GM18498 (cell line): ENCODE results near the gene LAMC1.
A peak's percentile ranks its signal among the peaks of the same experiment; 100 is the strongest.

Source experiments
- ATAC-seq: cut with Tn5 transposase; IDR thresholded peaks from one replicate; pipeline ENCODE4 v1.9.1; 2021; ENCODE audit warnings: mild to moderate bottlenecking, moderate library complexity; ENCODE audit not compliant: unreplicated experiment

Gene LAMC1

DNA sequence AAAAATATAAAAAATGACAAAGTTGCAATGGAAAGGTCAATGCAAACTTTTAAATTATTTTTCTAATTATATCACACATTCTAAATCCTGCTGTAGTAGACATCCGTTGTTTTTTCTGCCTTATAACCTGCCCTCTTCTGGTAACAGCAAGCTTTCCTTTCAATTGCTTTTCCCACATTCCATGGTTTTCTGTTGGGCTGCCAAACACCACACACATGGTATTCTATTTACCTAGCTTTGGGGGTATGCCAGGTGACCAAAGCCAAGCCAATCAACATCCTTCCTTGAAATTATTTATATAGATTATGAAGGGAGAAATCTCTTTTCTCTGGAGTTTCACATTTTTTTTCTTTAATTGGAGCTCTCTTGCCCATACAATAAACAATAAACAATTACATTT is 3.4 kb upstream of the LAMC1 start:
- no peak for ATAC-seq

DNA sequence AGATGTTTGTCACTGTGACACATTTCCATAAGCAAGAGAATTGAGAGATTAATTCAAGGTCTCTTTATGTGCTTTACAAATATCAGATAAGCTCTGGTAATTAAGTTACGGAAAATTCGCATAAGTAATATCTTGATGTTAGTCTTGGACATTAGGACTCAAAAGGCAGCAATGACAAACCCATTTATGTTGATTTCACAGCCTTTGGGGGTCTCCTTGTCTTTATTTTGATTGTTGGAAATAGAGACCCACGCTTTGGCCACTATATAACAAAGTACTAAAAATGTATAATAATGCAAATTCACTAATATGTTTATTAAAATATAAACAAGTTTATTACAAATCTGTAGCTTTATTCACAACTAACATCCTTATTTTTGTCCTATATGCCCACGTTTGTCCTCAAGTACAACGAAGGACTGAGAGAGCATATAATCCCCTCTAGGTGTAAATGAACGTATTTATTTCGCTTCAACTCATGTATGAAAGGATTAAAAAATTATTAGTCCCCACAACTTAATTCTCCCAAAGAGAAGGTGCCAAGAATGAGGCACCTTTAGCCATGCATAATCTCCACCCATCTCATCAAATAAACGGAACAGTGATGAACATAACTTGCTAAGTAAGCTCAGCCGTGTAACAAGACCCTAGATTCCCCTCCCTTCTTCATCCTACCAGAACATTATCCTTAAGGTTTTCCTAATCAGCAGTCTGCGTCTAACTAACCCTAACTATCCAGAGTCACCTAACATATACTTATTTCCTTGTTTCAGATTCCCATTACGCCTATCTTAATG is 1.6 kb upstream of the LAMC1 start:
- no peak for ATAC-seq

DNA sequence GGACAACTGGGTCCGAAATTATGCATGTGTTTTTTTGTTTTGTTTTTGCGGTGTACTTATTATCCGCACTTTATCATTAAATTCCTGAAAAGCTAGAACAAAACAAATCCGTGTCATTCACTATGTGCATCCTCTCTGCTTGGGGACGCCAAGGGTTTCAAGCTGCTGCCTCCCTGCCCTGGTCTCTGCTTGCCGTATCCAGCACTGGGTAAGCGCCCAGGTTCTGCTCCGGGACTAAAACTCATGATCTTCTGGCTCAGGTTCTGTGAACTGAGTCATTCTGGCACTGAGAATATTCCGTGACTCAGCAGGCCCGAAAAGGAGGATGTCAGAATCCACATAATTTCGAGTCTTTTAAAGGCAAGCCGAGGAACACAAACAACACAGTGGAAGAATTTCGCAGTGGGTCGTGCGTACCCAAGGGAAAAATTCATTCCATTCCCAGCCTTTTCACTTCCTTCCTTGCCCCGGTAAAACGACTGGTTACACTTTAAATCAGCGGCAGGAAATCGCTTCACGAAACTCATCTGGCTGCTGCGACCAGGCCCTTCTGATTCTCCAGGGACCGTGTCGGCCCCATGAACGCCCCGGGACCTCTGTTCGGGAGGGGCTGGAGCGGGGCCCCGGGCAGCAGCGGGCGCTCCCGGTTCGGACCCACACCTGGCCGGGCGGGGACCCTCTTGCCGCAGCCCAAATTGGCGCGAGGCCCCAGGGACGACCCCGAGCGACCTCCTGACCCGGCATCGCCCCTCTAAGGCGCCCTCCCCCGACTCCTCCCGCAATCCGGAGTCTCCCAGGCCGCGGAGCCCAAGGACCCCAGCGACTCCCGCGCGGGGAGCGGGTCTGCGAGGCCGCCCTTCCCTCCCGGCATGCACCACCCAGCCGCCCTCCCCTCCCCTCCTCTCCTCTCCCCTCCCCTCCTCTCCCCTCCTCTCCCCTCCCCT is 746 bp upstream of the LAMC1 start:
- ATAC-seq: peak; percentile 24

DNA sequence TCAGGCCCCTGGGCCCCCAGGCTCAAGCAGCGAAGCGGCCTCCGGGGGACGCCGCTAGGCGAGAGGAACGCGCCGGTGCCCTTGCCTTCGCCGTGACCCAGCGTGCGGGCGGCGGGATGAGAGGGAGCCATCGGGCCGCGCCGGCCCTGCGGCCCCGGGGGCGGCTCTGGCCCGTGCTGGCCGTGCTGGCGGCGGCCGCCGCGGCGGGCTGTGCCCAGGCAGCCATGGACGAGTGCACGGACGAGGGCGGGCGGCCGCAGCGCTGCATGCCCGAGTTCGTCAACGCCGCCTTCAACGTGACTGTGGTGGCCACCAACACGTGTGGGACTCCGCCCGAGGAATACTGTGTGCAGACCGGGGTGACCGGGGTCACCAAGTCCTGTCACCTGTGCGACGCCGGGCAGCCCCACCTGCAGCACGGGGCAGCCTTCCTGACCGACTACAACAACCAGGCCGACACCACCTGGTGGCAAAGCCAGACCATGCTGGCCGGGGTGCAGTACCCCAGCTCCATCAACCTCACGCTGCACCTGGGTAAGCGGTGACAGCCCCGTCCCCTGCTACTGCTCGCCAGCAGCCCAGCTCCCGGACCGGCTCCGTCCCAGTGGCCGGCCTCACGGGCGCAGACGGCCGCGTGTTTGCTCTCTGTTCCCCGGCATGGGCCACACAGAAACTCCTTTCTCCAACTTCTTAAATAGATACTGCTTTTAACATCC is 539 bp downstream of the LAMC1 start:
- peak; percentile 75 for ATAC-seq

DNA sequence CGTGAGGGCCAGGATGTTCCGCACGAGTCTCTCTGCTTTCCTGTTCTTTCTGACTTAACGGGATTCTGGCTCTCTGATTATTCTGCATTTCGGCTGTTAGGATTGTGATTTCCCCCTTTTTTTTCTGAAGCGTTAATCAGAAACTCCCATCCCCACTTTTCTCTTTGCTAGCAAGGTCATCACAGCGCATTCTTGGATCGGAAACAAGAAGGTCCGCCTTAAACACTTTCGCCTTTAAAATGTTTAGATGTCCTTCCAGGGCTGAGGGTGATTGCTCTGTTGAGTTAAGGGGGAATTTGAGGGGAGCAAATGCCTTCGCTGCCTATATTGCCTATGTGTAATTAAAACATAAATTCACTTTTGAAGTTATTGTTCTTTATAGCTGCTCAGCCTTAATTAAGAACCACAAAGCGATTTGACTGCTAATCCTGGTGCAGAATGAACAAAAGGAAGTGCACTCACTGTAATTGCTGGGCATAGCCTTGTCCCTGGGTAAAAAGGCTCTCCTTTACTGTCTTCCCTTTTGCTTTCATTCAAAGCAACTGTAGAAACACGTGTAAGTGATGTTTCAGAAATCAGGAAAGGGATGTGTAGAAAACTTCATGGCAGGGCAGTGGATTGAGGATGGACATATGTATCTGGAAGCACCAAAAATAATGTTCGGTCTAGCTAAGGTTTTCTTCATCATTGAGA is 1.2 kb downstream of the LAMC1 start:
- no peak for ATAC-seq

DNA sequence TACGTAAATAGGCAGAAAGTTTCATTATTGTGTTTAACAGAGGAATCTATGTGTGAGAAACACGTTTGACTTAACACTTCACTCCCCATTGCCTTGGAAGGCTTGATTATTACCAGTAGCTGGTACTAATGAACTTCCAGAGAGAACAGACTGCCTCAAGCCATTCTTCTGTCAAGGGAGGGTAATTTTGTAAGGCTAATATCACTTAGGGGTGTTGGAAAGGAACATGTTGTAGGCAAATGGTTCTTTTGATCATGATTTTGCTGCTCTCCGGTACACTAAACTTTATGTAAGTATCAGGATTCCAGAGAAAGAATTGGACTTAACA is 1.8 kb downstream of the LAMC1 start:
- ATAC-seq: no peak

DNA sequence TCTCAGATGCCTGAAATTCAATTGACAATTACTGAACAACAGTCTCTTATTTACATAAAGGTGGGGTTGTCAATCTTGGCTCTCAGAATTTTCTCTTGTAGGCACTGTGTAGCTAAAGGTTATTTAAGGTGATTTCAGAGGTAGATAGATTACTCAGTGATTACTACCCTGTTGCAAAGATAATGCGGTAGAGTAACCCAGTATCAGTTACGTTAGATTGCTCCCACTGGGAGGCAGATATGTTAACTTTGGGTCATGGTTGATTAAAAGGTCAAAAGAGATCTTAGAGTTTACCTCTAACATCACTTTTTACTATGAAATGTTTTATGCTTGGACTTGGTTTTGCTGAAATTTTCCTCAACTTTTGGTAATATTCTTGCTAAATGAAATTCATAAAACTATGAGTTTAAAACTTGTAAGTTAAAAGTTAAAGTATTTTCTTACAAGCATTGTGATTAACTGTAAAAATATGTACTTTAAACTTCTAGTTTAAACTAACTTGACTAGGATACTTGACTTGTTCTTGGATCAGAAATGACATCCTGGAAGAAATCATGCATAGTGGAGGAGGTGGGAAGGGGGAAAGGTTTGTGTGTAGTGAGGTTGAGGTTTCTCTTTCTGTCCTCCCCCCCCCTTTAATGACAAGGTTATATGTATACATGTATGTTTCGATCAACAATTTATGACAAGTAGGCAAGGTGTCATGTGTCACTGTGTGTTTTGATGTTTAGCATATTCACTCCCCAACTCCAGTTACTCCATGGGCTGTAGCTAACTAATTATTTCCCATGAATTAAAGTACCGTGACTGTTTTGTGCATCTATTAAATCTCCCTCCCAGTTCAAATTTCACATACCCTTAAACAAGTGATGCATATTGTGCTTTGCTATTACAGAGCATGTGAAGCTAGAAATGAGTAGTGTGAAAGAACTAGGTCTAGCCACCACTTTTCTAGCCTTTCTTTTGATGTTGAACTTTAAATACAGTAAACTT is 2.9 kb downstream of the LAMC1 start:
- ATAC-seq: no peak

DNA sequence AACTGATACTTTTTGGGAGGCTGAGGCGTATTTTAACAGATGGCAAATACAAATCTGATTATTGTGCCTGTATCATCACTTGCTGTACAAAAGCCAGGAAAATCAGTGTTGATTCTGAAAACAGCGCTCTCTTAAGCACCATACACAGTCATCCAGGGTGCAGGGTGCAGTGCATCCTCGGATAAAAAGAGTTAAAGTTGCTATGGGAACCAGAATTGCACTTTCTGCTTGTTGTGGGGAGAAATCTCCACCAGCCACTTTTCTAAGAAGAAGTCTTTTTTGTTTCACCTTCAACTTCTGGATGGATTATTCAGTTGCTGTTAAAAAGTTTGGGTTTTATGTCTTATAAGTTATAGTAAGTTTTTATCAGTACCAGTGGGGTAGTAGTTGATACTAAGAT is 3.8 kb downstream of the LAMC1 start:
- no peak for ATAC-seq

DNA sequence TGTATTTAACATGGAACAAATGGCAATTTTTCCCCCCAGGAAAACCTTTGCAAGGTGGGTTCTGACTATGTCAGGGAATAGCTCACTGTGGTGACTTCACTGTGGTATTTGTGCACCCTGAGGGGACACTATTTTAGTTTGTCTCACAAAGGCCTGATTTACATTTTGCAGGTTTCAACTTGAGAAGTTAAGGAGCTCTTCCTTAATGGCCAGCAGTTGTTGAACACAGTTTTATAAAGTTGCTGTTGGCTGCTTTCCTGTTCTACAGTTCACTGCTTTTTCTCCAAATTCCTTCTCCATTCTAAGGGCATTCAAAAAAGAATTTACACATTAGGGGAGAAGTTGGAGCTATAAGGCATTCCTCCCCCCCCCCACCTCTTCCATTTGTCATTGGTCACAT is 4.6 kb downstream of the LAMC1 start:
- no peak for ATAC-seq

DNA sequence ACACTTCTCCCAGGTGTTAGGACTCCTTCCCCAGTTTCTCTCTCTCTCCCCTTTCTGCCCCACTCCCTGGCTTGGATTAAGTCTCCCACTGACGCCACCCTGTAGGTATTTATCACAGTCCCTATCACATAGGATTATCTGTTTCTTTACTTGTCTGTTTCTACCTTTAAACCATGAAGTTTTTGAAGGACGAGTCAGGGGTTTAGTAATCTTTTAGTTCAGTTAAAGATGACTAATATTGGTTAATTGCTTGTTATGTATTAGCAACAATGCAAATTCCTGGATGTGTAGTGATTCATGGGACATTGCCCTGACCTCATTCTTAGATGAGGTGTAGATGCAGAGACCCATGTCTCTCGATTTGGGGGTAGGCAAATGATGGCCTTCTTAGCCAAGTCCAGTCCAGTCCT is 6.4 kb downstream of the LAMC1 start:
- ATAC-seq: no peak

DNA sequence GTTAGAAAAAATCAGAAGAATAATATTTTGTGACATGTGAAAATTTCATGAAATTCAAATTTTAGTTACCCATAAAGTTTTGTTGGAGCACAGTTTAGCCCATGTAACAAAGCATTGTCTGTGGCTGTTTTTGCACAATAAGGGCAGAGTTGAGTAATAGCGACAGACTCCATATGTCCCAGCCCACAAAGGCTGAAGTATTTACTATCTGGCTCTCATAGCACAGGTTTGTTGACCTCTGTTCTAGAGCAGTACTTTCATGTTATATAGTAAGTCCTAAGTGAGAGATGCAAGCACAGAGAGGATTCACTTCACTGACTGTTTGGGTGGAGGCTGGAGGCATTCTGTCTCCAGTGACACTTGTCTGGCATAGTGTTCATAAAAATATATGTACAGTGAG is 6.8 kb downstream of the LAMC1 start:
- no peak for ATAC-seq

DNA sequence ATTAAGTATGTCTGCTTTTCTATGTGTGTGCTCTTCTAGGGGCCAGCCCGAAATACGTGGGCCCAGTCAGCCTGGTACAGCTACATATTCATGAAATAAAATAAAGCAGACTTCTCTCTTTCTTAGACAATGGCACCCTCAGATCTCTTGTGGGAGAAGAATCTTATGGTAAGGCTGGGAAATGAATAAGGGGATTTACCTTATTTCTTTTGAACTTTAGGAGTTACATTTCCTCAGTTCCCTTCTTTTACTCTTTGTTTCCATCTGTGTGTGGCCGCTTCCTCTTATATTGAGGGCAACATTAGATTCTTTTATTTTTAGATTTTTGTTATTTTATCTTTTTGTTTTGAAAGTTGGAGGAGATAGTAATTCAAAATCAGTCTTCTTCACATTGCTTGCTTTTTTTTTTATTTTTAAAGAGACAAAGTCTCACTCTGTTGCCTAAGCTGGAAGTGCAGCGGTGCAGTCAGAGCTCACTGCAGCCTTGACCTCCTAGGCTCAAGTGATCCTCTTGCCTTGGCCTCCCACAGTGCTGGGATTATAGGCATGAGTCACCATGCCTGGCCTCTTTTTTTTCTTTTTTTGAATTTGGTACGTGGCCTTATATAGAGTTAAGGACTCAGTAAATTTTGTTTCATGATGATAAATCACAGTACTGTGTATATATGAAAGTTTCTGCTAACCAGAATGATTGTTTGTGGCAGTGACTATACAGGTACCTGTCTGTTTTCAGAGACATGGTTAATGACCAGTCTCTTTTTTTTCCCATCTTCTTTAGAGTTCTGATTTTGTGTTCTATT is 9.1 kb downstream of the LAMC1 start:
- ATAC-seq: no peak

DNA sequence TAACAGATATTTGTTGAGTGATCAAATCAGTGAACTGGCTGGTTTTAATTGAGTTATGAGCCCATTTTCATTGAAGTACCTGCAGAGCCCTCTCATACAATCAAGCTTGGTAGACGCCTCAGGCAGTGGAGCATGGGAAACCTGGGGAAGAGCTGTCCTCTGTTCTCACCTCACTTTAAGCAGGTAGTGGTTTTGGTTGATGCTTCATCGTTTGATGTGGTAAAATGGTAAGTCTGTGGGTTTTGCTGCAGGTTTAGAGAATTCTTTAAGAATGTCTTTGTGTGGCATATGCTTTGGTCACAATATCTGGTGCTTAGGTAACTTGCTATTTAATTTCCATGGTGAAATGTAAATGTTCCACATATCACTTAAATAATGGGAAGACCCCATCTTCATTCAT is 10.0 kb downstream of the LAMC1 start:
- no peak for ATAC-seq

DNA sequence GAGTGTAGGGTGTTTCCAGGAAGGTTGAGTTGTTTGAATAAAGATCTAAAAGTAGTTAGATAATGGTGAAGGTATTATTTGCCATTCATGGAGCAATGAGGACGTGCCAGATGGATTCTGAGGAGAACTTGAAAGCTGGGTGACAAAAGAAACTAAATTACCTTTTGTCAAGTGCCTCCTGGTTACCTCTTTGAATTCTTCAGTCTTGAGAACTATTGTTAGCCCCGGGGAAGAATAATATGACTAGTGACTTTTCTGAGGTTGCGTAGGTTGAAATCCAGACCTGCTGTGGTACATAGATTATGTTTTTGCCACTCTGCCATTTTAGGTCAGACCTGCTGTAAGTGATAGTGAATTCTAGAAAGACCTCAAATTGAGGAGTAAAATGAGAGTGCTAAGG is 11.5 kb downstream of the LAMC1 start:
- ATAC-seq: no peak

DNA sequence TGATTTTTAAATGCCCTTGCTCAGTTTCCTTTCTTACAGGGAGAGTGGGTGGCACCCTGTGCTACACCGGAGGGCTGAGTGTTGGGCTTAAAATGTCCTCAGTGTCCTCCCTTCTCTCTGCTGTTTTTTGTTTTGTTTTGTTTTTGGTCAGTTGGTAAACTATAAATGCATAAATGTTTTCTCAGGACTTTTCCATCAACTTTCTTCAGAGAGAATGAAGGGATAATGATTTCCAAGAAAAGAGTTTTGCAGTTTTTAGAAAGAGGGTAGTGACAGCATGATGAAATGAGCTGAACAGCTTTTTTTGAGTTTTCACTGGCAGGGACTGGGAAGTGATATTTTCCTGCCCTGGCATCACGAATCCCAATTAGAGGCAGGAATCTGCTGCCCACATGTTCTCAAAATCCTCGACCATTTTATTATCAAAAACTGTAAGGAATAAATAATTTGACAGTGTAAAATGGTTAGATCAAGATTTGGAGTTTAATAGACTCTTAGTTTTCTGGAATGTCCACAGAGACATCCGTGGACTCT is 15.2 kb downstream of the LAMC1 start:
- ATAC-seq: no peak

DNA sequence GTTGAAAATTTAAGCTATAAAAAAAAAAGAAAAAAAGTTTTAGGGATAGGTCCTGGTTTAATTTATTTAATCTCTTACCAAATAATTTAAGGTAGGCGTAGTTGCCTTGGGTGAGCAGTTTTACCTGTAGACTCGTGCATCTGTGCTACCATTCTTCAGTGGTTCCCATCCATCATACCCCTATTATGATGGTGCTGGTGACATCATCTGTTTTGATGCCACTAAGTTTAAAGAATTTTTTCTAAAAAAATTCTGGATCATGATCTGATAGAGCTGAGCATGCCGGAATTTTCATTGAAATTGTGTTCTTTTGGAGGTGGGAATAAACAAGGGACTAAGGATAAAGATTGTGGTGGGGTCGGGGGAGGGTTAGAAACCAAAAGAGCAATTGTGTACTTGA is 15.7 kb downstream of the LAMC1 start:
- ATAC-seq: no peak

DNA sequence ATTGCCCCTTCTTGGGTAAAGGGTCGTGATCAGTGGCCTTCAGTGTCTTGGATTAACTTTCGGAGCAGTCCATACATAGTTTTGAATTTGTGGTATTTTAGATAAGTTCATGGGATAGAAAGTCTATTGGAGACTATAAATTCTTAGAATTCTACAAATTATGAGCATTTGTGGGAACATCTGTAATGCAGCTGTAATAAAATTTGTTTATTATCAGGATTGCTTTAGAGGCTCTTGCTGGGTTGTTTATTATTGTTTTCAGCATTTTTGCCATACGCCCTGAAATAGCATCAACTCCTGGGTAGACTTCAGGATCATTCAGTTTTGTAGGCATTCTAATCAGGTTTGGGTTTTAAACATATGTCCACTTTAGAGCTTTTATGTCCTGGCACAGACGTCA is 16.1 kb downstream of the LAMC1 start:
- no peak for ATAC-seq

DNA sequence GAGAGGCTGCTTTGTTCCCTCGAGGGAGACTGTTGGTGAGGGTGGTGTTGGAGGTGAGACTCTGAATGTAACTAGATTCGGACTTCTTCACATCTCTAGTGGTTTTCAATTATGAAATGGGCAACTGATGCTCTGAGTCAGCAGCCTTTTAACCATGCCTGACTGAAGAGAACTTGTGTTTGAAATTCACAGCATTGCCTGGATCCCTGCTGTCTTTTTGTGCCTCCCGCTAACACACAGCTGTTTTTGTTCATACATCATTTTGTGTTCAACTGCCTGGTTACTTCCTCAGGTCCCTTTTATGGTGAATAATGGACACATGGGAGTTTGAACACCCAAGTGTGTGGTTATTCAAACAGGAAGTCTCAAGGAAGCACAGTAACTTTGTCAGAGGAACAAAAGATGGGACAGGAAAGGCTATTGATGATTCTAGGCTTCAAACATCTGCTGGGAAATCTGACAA is 16.8 kb downstream of the LAMC1 start:
- peak; percentile 66 for ATAC-seq

DNA sequence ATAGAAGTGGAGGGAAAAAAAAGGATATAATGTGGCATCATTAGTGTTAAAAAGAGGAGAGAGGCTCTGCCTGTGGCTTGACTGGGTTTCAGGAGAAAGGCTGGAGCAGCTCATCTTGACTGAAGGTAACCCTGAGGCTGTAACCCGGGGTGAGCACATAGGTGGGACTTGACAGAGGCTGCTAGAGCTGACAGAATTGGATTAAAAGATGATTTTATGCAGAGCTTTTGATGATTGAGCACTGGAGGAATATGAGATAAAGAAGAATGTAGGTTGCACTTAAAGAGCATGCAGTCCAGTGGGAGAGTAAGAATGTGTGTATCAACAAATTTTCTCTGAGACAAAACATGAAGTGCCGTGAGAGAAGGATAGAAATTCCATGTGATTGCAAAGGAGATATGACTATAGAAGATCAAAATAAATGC is 17.3 kb downstream of the LAMC1 start:
- no peak for ATAC-seq
